DOHH2 (cell line): ENCODE measurements around the gene GRM5.

ENCODE experiments used
- H3F3A ChIP-seq: fragments of 200-600 bp; sonication (generic), shearing (Covaris generic); 2 replicates; pipeline ENCODE4 v1.6.0; 2016; ENCODE audit warnings: antibody characterized with exemption, mild to moderate bottlenecking; ENCODE audit not compliant: control insufficient read depth, insufficient read depth
- H3K27ac ChIP-seq: fragments of 200-600 bp; sonication (generic); 2 replicates; pipeline ENCODE4 v1.5.1; 2014; ENCODE audit warnings: low read depth, mild to moderate bottlenecking, low read length, moderate library complexity
- H3K27me3 ChIP-seq: fragments of 200-600 bp; sonication (generic); 2 replicates; pipeline ENCODE4 v1.6.1; 2014; ENCODE audit warnings: mild to moderate bottlenecking, low read length, mixed read lengths; ENCODE audit not compliant: control insufficient read depth
- H3K36me3 ChIP-seq: fragments of 200-600 bp; sonication (generic); 2 replicates; pipeline ENCODE4 v1.6.1; 2014; ENCODE audit warnings: mild to moderate bottlenecking, low read length, moderate library complexity, mixed read lengths; ENCODE audit not compliant: control insufficient read depth
- H3K4me1 ChIP-seq: fragments of 200-600 bp; sonication (generic); 2 replicates; pipeline ENCODE4 v1.6.1; 2014; ENCODE audit warnings: mild to moderate bottlenecking, low read length, mixed read lengths; ENCODE audit not compliant: control insufficient read depth
- H3K4me2 ChIP-seq: fragments of 200-600 bp; sonication (generic); 2 replicates; pipeline ENCODE4 v1.6.0; 2014; ENCODE audit warnings: mild to moderate bottlenecking, low read length, moderate library complexity
- H3K4me3 ChIP-seq: fragments of 200-600 bp; sonication (generic); 2 replicates; pipeline ENCODE4 v1.5.1; 2014; ENCODE audit warnings: mild to moderate bottlenecking, low read length, mixed read lengths
- H3K79me2 ChIP-seq: fragments of 200-600 bp; sonication (generic); 2 replicates; pipeline ENCODE4 v1.6.1; 2014; ENCODE audit warnings: mild to moderate bottlenecking, low read length, mixed read lengths; ENCODE audit not compliant: control insufficient read depth
- H3K9me2 ChIP-seq: fragments of 200-600 bp; sonication (generic); replicated peaks from 2 replicates; pipeline ENCODE4 v1.6.1; 2014; ENCODE audit warnings: mild to moderate bottlenecking, low read length, mixed read lengths; ENCODE audit not compliant: control insufficient read depth
- H3K9me3 ChIP-seq: fragments of 200-600 bp; sonication (generic); 2 replicates; pipeline ENCODE4 v1.6.1; 2014; ENCODE audit warnings: antibody characterized with exemption, low read length, mixed read lengths; ENCODE audit not compliant: control insufficient read depth, insufficient read depth
- H4K20me1 ChIP-seq: fragments of 200-600 bp; sonication (generic); 2 replicates; pipeline ENCODE4 v1.6.0; 2014; ENCODE audit warnings: low read depth, mild to moderate bottlenecking, antibody characterized with exemption, low read length, moderate library complexity; ENCODE audit not compliant: control insufficient read depth, insufficient read depth
- EZH2phosphoT487 ChIP-seq: fragments of 200-600 bp; sonication (generic); IDR thresholded peaks from 2 replicates; pipeline ENCODE4 v1.6.1; 2017; ENCODE audit warnings: borderline replicate concordance, mild to moderate bottlenecking, antibody characterized with exemption, low read length, moderate library complexity, mixed read lengths
- TF ChIP-seq, protein P1 (sequence below): fragments of 200-600 bp; sonication (generic); IDR thresholded peaks from one replicate; pipeline ENCODE4 v1.5.1; 2014; ENCODE audit warnings: antibody characterized with exemption, mild to moderate bottlenecking, low read depth, low read length; ENCODE audit not compliant: poor library complexity, severe bottlenecking

Gene GRM5

DNA sequence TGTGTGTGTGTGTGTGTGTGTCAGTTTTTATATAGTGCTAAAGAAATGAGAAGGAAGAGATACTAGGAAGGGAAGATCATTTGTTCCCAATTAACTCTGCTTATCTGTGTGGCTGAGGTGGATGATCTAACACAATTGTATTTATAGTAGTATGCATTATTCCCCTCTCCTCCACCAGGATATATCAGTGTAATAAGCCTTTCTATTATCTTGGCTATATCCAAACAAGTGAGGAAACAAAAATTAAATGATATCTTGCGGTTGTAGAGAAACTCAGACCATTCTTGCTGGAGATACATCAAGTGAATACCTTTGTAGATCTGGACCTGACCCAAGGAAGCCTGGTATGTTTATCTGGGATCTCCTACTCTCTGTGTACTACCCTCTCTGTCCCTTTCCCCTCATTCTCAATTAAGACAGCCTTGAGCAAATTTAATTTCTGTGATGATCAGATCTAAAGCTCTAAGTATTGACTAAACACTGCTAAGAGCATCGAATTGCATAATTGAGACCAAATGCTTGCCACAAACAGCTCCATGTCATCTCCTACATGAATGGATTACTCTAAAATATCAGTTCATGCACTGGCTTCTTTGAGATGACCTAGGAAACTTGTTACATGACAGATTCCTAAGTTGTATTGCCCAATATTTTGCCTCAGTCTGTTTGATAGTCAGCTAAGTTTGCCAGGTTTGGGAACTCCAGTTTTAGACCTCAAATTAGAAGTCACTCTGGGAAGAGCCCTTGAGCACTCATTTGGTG is 543.0 kb downstream of the GRM5 start:
- no peaks in the 10 kb centered on the region for H3K4me1 ChIP-seq
- H3K27me3 ChIP-seq: no peaks in the 10 kb centered on the region
- no peak overlapping the region for H3K4me3 ChIP-seq
- H3K9me2 ChIP-seq: no peaks in the 10 kb centered on the region; the same call in 1 of the 2 replicates
- H3F3A ChIP-seq: no peaks in the 10 kb centered on the region
- TF ChIP-seq, protein P1, sequence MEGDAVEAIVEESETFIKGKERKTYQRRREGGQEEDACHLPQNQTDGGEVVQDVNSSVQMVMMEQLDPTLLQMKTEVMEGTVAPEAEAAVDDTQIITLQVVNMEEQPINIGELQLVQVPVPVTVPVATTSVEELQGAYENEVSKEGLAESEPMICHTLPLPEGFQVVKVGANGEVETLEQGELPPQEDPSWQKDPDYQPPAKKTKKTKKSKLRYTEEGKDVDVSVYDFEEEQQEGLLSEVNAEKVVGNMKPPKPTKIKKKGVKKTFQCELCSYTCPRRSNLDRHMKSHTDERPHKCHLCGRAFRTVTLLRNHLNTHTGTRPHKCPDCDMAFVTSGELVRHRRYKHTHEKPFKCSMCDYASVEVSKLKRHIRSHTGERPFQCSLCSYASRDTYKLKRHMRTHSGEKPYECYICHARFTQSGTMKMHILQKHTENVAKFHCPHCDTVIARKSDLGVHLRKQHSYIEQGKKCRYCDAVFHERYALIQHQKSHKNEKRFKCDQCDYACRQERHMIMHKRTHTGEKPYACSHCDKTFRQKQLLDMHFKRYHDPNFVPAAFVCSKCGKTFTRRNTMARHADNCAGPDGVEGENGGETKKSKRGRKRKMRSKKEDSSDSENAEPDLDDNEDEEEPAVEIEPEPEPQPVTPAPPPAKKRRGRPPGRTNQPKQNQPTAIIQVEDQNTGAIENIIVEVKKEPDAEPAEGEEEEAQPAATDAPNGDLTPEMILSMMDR: no peak
- TF ChIP-seq EZH2phosphoT487: no peak
- no peaks in the 10 kb centered on the region for H3K36me3 ChIP-seq
- H3K4me2 ChIP-seq: no peak overlapping the region
- no peaks in the 10 kb centered on the region for H3K9me3 ChIP-seq
- H4K20me1 ChIP-seq: no peaks in the 10 kb centered on the region
- H3K79me2 ChIP-seq: no peaks in the 10 kb centered on the region
- H3K27ac ChIP-seq: no peak overlapping the region

DNA sequence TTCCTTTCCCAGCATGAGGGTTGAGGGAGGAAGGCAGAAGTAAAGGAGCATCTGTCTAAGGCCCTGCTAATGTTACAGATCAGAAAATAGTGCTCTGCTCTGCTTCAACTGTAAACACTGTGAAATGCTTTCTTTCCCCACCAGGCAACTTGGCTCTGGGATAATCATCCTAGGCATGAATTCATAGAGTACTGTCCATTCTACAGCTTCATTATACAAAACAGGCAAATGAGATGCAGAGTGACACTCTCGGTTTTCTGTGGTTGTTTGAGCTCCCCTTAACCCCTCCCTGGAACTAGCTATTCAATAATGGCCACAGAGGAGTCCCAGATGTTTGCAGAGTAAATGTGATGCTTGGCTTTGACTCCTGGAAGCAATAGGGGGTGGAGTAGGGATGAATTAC is 544.0 kb downstream of the GRM5 start:
- H3K9me2 ChIP-seq: no peaks in the 10 kb centered on the region; the same call in 1 of the 2 replicates
- no peak overlapping the region for H3K4me3 ChIP-seq
- H3K4me1 ChIP-seq: no peaks in the 10 kb centered on the region
- H3K4me2 ChIP-seq: no peak overlapping the region
- H3K27ac ChIP-seq: no peak overlapping the region
- H3K36me3 ChIP-seq: no peaks in the 10 kb centered on the region
- H4K20me1 ChIP-seq: no peaks in the 10 kb centered on the region
- no peaks in the 10 kb centered on the region for H3K9me3 ChIP-seq
- H3F3A ChIP-seq: no peaks in the 10 kb centered on the region
- H3K79me2 ChIP-seq: no peaks in the 10 kb centered on the region
- H3K27me3 ChIP-seq: no peaks in the 10 kb centered on the region
- TF ChIP-seq, protein P1: no peak
- no peak for TF ChIP-seq EZH2phosphoT487

DNA sequence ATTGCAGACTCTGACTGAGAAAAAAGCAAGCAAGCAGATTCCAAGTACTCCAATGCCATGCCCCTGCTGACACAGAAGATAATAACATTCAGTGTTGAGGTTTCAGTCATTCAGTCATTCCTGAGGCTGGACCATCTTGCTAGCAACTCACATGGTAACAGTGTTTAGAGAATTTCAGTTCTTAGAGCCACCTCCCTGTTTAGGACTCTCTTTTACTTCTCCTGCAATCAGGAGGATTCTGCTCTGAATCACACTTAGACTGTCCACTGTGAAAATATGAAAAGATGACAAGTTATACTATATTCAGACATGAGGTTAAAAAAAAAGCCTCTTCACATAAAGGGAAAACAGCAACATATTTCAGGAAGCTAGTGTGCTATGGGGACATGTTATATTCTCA is 544.4 kb downstream of the GRM5 start:
- Histone ChIP-seq H3K27ac (no peak overlapping the region), H3K36me3 (no peaks in the 10 kb centered on the region), H3K4me2 (no peak overlapping the region), H3K27me3 (no peaks in the 10 kb centered on the region), H3F3A (no peaks in the 10 kb centered on the region), H3K79me2 (no peaks in the 10 kb centered on the region), H3K4me3 (no peak overlapping the region), H3K9me3 (no peaks in the 10 kb centered on the region), H4K20me1 (no peaks in the 10 kb centered on the region), H3K4me1 (no peaks in the 10 kb centered on the region), H3K9me2 (no peaks in the 10 kb centered on the region; the same call in 1 of the 2 replicates)
- TF ChIP-seq, protein P1: no peak
- TF ChIP-seq EZH2phosphoT487: no peak
